Muscle of back (tissue), 11 donors: ENCODE measurements around the gene CCDC102A. TPM values are rescaled to one million over a fixed set of nuclear protein-coding genes. Genes with fewer than 3 reads are reported as not detected.
"Not testable (repeated sequence)": the region's sequence is repeated elsewhere in the genome, so short reads cannot be mapped to it uniquely, and the experiment has no call there.

ENCODE experiments used
- DNase-seq, 3 donors: peaks; one replicate each; pipeline versions ENCODE4 v3.0.0 to v3.0.0-alpha.2; 2013
- polyA plus RNA-seq, 10 donors: library from polyadenylated mRNA; unstranded; fragments of 120-200 nt; gene quantifications; one replicate each; pipeline ENCODE4 v1.2.1, GENCODE V29; 2013; ENCODE audit not compliant: insufficient read length in 10 of 10

Gene CCDC102A
- polyA plus RNA-seq, 10 donors, result 8.0 to 21.6 (median 12.2) TPM

DNA sequence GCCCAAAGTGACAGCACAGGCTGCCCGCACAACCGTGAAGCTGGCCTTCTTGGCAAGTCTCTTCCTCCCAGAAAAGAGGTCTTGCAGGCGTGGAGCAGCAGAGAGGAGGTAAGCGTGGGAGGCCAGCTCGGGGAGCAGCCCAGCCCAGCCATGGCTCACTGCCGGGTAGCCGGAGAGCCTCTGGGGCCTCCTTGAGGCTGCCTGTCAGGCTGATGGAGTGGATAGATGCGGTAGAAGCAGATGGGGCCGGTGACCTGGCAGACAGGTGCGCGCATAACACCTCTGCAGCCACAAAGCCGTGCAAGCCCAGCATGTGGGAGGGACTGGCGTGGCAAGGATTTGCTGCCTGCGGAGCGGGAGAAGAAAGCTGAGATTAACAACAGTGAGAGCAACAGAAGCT, 33.0 kb downstream of the CCDC102A start:
- DNase-seq, result no peak

GRCh38 chr16:57502048-57502775, 34.2 kb downstream of the CCDC102A start:
- DNase-seq, result no peak

GRCh38 chr16:57501492-57501891, 34.9 kb downstream of the CCDC102A start:
- DNase-seq, result no peak

- DNase-seq, result no peak
Measured at GRCh38 chr16:57500578-57501111, 35.7 kb downstream of the CCDC102A start.

GRCh38 chr16:57499941-57500340, 36.4 kb downstream of the CCDC102A start:
- not testable (repeated sequence) for DNase-seq

GRCh38 chr16:57498031-57498430, 38.3 kb downstream of the CCDC102A start:
- no peak for DNase-seq

- no peak for DNase-seq
Measured at GRCh38 chr16:57497121-57497520, 39.2 kb downstream of the CCDC102A start.

DNA sequence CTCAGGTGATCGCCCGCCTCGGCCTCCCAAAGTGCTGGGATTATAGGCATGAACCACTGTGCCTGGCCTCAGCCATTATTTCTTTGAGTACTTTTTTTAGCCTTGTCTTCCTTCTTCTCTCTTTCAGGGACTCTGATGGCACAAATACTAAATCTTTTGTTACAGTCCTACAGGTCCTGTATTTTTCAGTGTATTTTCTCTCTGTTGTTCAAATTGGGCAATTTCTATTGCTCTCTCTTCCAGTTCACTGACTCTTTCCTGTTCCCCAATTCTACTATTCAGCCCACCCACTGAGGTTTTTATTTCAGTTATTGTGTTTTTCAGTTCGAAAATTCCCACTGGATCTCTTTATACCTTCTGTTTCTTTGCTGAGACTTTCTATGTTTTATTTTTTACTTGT, 42.6 kb downstream of the CCDC102A start:
- no peak for DNase-seq

DNA sequence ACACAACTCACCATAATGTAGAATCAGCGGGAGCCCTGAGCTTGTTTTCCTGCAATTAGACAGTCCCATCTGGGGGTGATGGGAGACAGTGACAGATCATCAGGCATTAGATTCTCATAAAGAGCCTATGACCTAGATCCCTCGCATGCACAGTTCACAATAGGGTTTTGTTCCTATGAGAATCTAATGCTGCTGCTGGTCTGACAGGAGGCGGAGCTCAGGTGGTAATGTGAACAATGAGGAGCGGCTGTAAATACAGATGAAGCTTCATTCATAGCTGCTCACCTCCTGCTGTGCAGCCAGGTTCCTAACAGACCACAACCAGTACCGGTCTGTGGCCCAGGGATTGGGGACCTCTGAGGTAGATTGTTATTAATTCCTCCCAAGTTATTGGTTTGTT, 47.1 kb downstream of the CCDC102A start:
- DNase-seq, result no peak

DNA sequence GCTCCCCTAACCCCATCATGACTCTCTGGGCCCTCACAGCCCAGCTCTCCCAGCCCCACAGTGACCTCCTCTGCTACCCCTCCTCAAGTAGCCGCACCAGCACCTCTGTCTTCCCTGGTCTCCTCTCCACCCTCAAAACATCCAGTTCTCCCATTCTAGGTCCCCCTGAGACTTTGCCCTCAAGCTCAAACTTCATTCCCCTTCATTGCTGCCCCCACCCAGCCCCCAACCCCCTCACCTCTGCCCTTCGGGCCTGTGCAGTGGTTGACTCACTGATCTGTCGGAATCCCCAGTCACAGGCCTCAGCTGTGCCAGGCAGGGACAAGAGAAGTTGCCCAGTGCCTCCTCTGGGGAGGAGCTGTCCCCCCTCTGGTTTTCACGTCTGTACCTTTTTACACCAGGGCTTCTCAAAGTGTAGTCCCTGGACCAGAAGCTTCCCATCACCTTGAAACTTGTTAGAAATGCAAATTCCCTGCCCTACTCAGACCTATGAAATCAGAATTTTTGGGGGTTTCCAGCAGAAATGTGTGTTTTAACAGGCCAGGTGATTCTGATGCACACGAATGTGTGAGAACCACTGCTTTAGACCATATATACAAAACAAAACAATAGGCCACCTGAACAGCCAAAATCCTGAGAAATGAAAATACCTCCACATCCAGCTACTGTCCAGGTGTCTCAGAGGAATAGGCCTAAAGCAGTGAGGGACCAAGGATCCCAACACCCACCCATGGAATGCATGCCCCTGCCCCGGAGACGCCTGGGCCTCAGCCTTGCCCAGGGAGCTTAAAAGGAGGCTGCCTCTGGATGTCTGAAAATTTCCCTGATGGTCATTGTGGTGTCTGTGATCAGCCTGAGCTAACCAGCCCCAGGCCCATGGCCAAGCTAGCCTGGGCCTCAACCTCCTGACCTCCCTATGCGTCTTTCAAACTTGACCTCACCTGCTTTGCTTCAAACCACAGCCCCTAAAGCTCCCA, 49.2 kb downstream of the CCDC102A start:
- DNase-seq, result no peak

GRCh38 chr16:57485916-57486857, 50.2 kb downstream of the CCDC102A start, which contains the start of gene DOK4:
TSS of gene DOK4 (minus strand) at chr16:57486493. CDS start at chr16:57479507, 6,986 bp downstream.
- DNase-seq, result peak; percentile 58 to 83 (median 71)

- DNase-seq, result no peak
Measured at GRCh38 chr16:57485091-57485915, 51.1 kb downstream of the CCDC102A start.

DNA sequence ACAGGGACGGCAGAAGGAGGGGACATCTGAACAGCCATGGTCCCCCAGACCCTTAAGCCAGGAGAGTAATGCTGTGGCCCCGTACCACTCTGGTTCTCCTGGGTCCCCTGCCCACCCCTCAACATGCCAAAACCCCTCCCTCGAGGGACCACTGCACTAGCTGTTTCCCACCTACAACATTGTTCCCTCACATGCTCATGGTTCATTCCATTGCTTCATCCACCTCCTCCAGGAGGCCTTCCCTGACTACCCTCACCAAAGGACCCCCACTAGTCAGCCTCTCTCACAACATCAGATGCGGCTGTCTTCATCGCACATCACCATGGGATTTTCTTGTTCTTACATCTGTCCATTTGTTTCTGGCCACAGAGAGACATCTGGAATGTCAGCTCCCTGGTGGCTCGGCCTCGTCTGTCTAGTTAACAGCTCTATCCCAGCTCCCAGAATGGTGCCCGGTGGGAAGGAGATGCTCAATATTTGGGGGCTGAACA, 51.8 kb downstream of the CCDC102A start:
- DNase-seq, result no peak

DNA sequence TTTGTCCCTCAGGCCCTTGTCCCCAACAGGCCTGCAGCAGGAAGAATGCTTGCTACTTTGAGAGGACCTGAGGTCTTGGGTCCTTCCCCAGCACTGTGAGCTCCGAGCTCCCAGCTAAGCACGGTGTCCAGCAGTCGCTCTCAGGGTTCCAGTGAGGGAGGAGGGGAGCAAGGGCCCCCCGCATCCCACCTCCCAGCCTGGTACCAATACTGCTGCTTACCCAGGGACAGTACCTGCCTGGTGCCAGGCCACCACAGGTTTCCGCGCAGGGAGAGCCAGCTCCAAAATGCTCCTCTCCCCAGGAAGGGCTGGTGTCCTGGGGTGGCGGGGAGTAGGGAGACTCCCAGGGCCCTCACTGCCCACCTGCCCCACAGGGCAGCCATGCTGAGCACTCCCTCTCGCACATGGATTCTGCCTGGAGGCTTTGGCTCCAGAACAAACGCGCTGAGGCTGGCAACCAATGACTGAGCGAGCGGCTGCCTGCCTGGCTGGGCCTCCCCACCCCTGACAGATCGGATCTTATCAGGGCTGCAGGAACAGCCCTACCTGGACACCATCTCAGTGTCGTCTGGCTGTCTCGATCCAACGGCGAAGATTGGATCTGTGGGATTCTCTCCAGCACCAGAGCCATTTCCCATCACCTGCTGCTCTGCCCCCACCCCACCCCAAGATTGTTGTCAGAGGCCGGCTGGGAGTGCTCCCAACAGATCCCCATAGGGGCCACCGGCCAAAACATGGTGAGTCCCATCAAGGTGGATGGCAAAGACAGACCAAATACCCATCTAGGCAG, 52.5 kb downstream of the CCDC102A start:
- DNase-seq, result no peak

DNA sequence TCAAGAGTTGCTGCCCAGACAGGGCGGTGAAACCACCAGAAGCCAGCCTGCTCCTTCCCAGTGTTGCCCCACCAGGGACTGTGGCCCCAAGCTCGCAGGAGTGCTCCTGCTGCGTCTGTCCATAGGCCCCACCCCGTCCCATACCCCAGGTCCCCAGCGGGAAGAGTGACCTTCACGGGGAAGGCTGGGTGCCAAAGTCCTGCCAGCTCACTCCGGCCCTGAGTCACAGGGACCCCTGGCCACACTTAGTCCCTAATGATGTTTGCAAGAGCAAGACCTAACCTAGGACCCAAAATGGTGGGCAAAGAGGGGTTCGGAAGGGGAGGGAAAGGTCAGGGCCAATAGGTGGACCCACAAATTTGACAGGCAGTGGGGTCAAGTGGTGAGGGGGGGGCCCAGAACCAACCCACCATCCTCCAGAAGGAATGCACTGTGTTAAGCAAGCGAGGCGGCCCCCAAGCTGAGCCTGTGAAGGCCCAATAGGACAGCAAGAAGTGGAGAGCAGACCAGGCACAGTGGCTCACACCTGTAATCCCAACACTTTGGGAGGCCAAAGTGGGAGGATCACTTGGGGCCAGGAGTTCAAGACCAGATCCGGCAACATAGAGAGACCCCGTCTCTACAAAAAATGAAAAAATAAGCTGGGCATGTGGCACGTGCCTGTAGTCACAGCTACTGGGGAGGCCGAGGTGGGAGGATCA, 53.4 kb downstream of the CCDC102A start:
- DNase-seq, result no peak

- DNase-seq, result no peak
Measured at GRCh38 chr16:57481421-57481820, 55.0 kb downstream of the CCDC102A start.

GRCh38 chr16:57480754-57481230, 55.6 kb downstream of the CCDC102A start:
- DNase-seq, result no peak

GRCh38 chr16:57479976-57480753, 56.2 kb downstream of the CCDC102A start:
- DNase-seq, result no peak
